ENCODE results near the gene AMPH. TPM values are rescaled to one million over a fixed set of nuclear protein-coding genes. Genes with fewer than 3 reads are reported as not detected.

The AMPH gene
- total RNA-seq, 1 experiment from 2014 or later, result 9.0 TPM

GRCh38 chr7:38630720-38631673 is at the start of gene AMPH (continued):
- TF ChIP-seq PRDM15 (CRISPR knock-in tag; IDR thresholded peaks at IDR 0.05), result no peak
- TF ChIP-seq SP1 (CRISPR knock-in tag; conservative IDR thresholded peaks at IDR 0.05), result 0 out of 2 replicates have a peak, but pooled peaks have one; percentile 37
- TF ChIP-seq NFATC4 (CRISPR knock-in tag; IDR thresholded peaks at IDR 0.05), result no peak
- TF ChIP-seq NFE2L1 (CRISPR knock-in tag; IDR thresholded peaks at IDR 0.05), result no peak
- TF ChIP-seq ZNF532 (CRISPR knock-in tag; IDR thresholded peaks at IDR 0.05; ENCODE audit: borderline replicate concordance), result no peak
- no peak for TF ChIP-seq SMAD4 (CRISPR knock-in tag; IDR thresholded peaks at IDR 0.05)
- no peak for TF ChIP-seq TCF7 (CRISPR knock-in tag; IDR thresholded peaks at IDR 0.05; ENCODE audit: low read depth)

- CTCF ChIA-PET, result interaction anchor here (1.4 kb wide), 1 partner anchor 245 kb away, joined by 3 read pairs; no protein-coding TSS in a partner anchor
- Mint-ChIP-seq H3K36me3 (no peaks in the 10 kb centered on the region), H3K4me3 (no peak overlapping the region), H3K9me3 (peaks cover under 1% of the 10 kb centered on the region; the same call in 1 of the 2 replicates), H3K4me1 (peaks cover 15% of the 10 kb centered on the region), H3K27me3 (ENCODE audit: low read depth) (no peaks in the 10 kb centered on the region; the same call in 1 of the 2 replicates), H3K27ac (no peak overlapping the region)
- no peak for DNase-seq (ENCODE audit: low spot score)
- POLR2A ChIA-PET, result no interaction called here
- ATAC-seq, result no peak
- TF ChIP-seq PRDM15 (CRISPR knock-in tag; IDR thresholded peaks at IDR 0.05), result no peak
- no peak for TF ChIP-seq ATF2 (CRISPR knock-in tag; IDR thresholded peaks at IDR 0.05; ENCODE audit: borderline replicate concordance, low read depth)
- TF ChIP-seq GTF2I (CRISPR knock-in tag; conservative IDR thresholded peaks at IDR 0.05), result no peak
- TF ChIP-seq HMGXB4 (CRISPR knock-in tag; IDR thresholded peaks at IDR 0.05), result no peak
- no peak for TF ChIP-seq ERG (CRISPR knock-in tag; IDR thresholded peaks at IDR 0.05)
- no peak for TF ChIP-seq TEAD1 (CRISPR knock-in tag; IDR thresholded peaks at IDR 0.05)
- no peak for TF ChIP-seq EMX1 (CRISPR knock-in tag; IDR thresholded peaks at IDR 0.05)
- no peak for TF ChIP-seq CREM (CRISPR knock-in tag; IDR thresholded peaks at IDR 0.05)
- no peak for TF ChIP-seq ZBTB43 (CRISPR knock-in tag; IDR thresholded peaks at IDR 0.05)
- TF ChIP-seq ZMAT4 (CRISPR knock-in tag; IDR thresholded peaks at IDR 0.05), result no peak
- TF ChIP-seq SP1 (CRISPR knock-in tag; conservative IDR thresholded peaks at IDR 0.05), result no peak
Measured at GRCh38 chr7:38679419-38679818, 48.2 kb upstream of the AMPH start.
